Fibroblast of lung (primary cell): ENCODE data around the gene SPPL3. TPM values are rescaled to one million over a fixed set of nuclear protein-coding genes. Genes with fewer than 3 reads are reported as not detected.

Experiments used
- DNase-seq, 2 donors: peaks; one replicate each; pipeline versions ENCODE4 v3.0.0 to v3.0.0-alpha.2; 2010; ENCODE audit warnings: low read depth in 2 of 2
- H2AFZ ChIP-seq: 2 replicates; pipeline ENCODE4 v1.5.1; 2012; ENCODE audit warnings: low read length, control low read depth, inconsistent platforms
- H3K27ac ChIP-seq: 2 replicates; pipeline ENCODE4 v1.5.1; 2011; ENCODE audit warnings: low read length, control low read depth; ENCODE audit not compliant: insufficient read depth
- H3K27me3 ChIP-seq: 2 replicates; pipeline ENCODE4 v1.5.1; 2011; ENCODE audit warnings: mild to moderate bottlenecking, low read length; ENCODE audit not compliant: control insufficient read depth, insufficient read depth
- H3K36me3 ChIP-seq: 2 replicates; pipeline ENCODE4 v1.5.1; 2011; ENCODE audit warnings: low read length; ENCODE audit not compliant: control insufficient read depth, insufficient read depth
- H3K4me1 ChIP-seq: 2 replicates; pipeline ENCODE4 v1.5.1; 2011; ENCODE audit warnings: low read length; ENCODE audit not compliant: control insufficient read depth, insufficient read depth; ENCODE audit errors: extremely low read depth
- H3K4me2 ChIP-seq: 2 replicates; pipeline ENCODE4 v1.5.1; 2011; ENCODE audit warnings: low read length, control low read depth; ENCODE audit not compliant: insufficient read depth; ENCODE audit errors: extremely low read depth
- H3K4me3 ChIP-seq, 4 experiments: fragments of 200-600 bp in 1 of 4; sonication (generic) in 1 of 4; replicated peaks in 1 of 4; 2 replicates each; pipeline ENCODE4 v1.5.1; 2011 to 2016; ENCODE audit warnings: low read length in 4 of 4, low read depth in 3 of 4, mild to moderate bottlenecking in 3 of 4, control low read depth in 2 of 4, inconsistent platforms in 1 of 4, mixed read lengths in 1 of 4; ENCODE audit not compliant: insufficient read depth in 1 of 4; ENCODE audit errors: control extremely low read depth in 1 of 4
- H3K79me2 ChIP-seq: 2 replicates; pipeline ENCODE4 v1.5.1; 2012; ENCODE audit warnings: mild to moderate bottlenecking, low read length, inconsistent platforms; ENCODE audit not compliant: control insufficient read depth, insufficient read depth
- H3K9ac ChIP-seq: 2 replicates; pipeline ENCODE4 v1.5.1; 2011; ENCODE audit warnings: mild to moderate bottlenecking, low read length, control low read depth; ENCODE audit not compliant: insufficient read depth
- H3K9me3 ChIP-seq: 2 replicates; pipeline ENCODE4 v1.5.1; 2012; ENCODE audit warnings: low read depth, low read length; ENCODE audit not compliant: control insufficient read depth, insufficient read depth
- H4K20me1 ChIP-seq: 2 replicates; pipeline ENCODE4 v1.5.1; 2011; ENCODE audit warnings: low read length; ENCODE audit not compliant: control insufficient read depth, insufficient read depth; ENCODE audit errors: extremely low read depth
- EZH2 ChIP-seq: IDR thresholded peaks from 2 replicates; pipeline ENCODE4 v1.5.1; 2012; ENCODE audit warnings: low read length, control low read depth, mild to moderate bottlenecking; ENCODE audit errors: missing control alignments
- polyA plus RNA-seq, 2 donors: library from polyadenylated mRNA; depleted of rRNA in 1 of 2; stranded (reverse) in 1 of 2; unstranded in 1 of 2; fragments of >200 nt; gene quantifications; 2 replicates each; pipeline ENCODE4 v1.2.1, GENCODE V29; 2011 to 2012; ENCODE audit warnings: missing spikeins in 1 of 2
- total RNA-seq: library from RNA; depleted of rRNA; stranded (reverse); fragments of >200 nt; gene quantifications from 2 replicates; pipeline ENCODE4 v1.2.1, GENCODE V29; 2014
- TF ChIP-seq, protein P1 (sequence below), 2 donors: IDR thresholded peaks in 1 of 2; conservative IDR thresholded peaks in 1 of 2; 1 replicate in 1 of 2; 2 replicates in 1 of 2; pipeline ENCODE4 v1.5.1; 2011 to 2012; ENCODE audit warnings: low read length in 2 of 2, control low read depth in 1 of 2, inconsistent platforms in 1 of 2, low read depth in 1 of 2, mild to moderate bottlenecking in 1 of 2

SPPL3 gene
- total and polyA plus RNA-seq, 2 donors (not counting 1 experiment from before 2014, with no cell fraction given) = 7.1 to 41.4 TPM

DNA sequence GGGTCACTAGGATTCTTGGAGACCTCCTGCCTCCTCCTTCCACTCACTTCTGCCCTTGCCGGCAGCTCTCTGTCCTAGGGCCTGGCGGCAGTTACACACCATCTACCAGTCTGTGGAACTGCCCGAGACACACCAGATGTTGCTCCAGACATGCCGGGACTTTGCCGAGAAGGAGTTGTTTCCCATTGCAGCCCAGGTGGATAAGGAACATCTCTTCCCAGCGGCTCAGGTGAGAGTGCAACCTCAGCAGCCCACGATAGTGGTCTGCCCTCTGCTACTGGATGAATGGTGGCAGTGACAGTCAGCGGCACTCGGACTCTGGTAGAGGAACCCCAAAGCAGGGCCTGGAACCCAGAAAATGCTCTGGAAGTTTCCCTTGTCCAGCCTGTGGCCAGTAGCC is 177.2 kb downstream of the SPPL3 start:
- no peaks in the 10 kb centered on the region for H3K79me2 ChIP-seq
- no peak overlapping the region for H3K27ac ChIP-seq
- no peaks in the 10 kb centered on the region for H4K20me1 ChIP-seq
- H3K4me3 ChIP-seq = no peak overlapping the region
- no peaks in the 10 kb centered on the region for H3K27me3 ChIP-seq
- DNase-seq = no peak
- no peak overlapping the region for H2AFZ ChIP-seq
- TF ChIP-seq EZH2 = no peak
- TF ChIP-seq, protein P1, sequence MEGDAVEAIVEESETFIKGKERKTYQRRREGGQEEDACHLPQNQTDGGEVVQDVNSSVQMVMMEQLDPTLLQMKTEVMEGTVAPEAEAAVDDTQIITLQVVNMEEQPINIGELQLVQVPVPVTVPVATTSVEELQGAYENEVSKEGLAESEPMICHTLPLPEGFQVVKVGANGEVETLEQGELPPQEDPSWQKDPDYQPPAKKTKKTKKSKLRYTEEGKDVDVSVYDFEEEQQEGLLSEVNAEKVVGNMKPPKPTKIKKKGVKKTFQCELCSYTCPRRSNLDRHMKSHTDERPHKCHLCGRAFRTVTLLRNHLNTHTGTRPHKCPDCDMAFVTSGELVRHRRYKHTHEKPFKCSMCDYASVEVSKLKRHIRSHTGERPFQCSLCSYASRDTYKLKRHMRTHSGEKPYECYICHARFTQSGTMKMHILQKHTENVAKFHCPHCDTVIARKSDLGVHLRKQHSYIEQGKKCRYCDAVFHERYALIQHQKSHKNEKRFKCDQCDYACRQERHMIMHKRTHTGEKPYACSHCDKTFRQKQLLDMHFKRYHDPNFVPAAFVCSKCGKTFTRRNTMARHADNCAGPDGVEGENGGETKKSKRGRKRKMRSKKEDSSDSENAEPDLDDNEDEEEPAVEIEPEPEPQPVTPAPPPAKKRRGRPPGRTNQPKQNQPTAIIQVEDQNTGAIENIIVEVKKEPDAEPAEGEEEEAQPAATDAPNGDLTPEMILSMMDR (conservative IDR thresholded peaks at IDR 0.05 in 1 of 2, IDR thresholded peaks at IDR 0.05 in 1 of 2; ENCODE audit: low read depth in 1 of 2, low read length in 2 of 2) = no peak
- H3K4me2 ChIP-seq = no peak overlapping the region
- H3K9me3 ChIP-seq = no peaks in the 10 kb centered on the region
- no peaks in the 10 kb centered on the region for H3K4me1 ChIP-seq
- H3K9ac ChIP-seq = no peak overlapping the region
- H3K36me3 ChIP-seq = peaks cover 3% of the 10 kb centered on the region

DNA sequence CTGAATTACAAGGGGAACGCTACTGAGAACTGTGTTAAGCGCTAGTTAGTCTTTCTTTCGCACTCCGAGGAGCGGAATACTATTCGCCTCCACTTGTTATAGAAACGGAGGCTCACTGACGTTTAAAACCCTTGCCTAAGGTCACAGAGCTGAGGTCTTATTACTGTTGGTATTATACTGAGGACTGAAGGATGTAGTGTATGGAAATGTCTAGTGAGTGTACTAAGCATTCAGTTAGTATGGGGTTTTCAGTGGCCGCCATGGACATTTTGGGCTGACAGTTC is 177.7 kb downstream of the SPPL3 start:
- DNase-seq = no peak
- H3K27me3 ChIP-seq = no peaks in the 10 kb centered on the region
- H4K20me1 ChIP-seq = no peaks in the 10 kb centered on the region
- peak overlapping the region; percentile 86 for H3K4me2 ChIP-seq
- H3K9me3 ChIP-seq = no peaks in the 10 kb centered on the region
- no peak overlapping the region for H3K27ac ChIP-seq
- H2AFZ ChIP-seq = no peak overlapping the region
- peaks cover 6% of the 10 kb centered on the region for H3K36me3 ChIP-seq
- no peaks in the 10 kb centered on the region for H3K4me1 ChIP-seq
- TF ChIP-seq, protein P1 (conservative IDR thresholded peaks at IDR 0.05 in 1 of 2, IDR thresholded peaks at IDR 0.05 in 1 of 2; ENCODE audit: low read depth in 1 of 2, low read length in 2 of 2) = no peak
- no peak for TF ChIP-seq EZH2
- no peaks in the 10 kb centered on the region for H3K79me2 ChIP-seq
- H3K4me3 ChIP-seq = peak overlapping the region; percentile 49 to 77 (median 62)
- no peak overlapping the region for H3K9ac ChIP-seq

DNA sequence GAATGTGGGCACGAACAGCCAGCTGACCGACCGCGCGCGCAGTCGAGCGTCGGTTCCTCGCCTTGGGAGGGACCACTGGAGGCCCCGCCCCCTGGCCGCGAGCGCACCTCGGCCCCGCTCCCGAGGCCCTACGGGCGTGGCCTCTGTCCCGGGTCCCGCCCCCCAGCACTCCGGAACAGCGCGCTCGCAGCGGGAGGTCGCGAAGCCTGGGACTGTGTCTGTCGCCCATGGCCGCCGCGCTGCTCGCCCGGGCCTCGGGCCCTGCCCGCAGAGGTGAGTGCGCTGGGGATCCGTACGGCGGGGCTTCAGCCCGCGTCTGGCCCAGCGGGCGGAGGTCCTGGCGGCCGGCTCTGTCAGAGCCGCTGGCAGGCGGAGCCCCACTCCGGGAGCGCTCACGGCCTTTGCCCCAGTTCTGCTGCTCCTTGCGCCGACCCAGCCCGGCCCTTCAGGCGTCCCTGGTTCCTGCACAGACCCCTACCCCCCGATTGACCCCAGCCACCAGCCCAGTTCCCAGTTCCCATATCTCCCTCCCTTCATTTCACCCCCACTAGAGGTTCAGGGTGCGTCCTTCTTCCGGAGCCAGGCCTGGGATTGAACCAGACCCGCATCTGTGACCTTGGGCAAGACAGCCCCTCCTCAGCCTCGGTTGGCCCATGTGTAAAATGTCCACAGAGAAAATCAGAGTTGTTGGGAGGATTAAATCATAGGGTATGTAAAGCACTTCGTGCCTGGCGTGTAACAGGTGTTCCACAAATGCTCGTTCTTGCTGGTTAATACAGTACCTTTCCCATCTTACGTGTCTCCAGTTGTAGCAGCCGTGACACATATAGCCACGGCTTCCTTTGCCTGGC is 178.3 kb downstream of the SPPL3 start, which contains the start of gene ACADS:
TSS of gene ACADS (plus strand) at position 168 of the 851 bp plus-strand sequence. CDS start at position 228, 60 bp downstream.
- Histone ChIP-seq H3K27me3 (no peaks in the 10 kb centered on the region), H3K9me3 (no peaks in the 10 kb centered on the region), H3K4me3 (peak within 1 kb of the TSS; percentile 49 to 77 (median 62)), H3K9ac (peak within 1 kb of the TSS; percentile 44), H3K79me2 (no peaks in the 10 kb centered on the region), H3K36me3 (peaks cover 11% of the 10 kb centered on the region), H2AFZ (peak within 1 kb of the TSS; percentile 57), H3K4me1 (peaks cover under 1% of the 10 kb centered on the region), H4K20me1 (no peaks in the 10 kb centered on the region), H3K4me2 (peak within 1 kb of the TSS; percentile 86), H3K27ac (peak within 1 kb of the TSS; percentile 22)
- DNase-seq = peak; percentile 71 to 78
- TF ChIP-seq, protein P1 (conservative IDR thresholded peaks at IDR 0.05 in 1 of 2, IDR thresholded peaks at IDR 0.05 in 1 of 2; ENCODE audit: low read depth in 1 of 2, low read length in 2 of 2) = no peak
- no peak for TF ChIP-seq EZH2
